Esophagus muscularis mucosa (tissue), 4 donors: ENCODE results near the gene APOC1. TPM values are rescaled to one million over a fixed set of nuclear protein-coding genes. Genes with fewer than 3 reads are reported as not detected.

Experiments
- DNase-seq: peaks from one replicate; pipeline ENCODE4 v3.0.0-alpha.2; 2017; ENCODE audit errors: extremely low spot score
- H3K27ac ChIP-seq, 4 donors: fragments of 200-600 bp; sonication (generic); replicated peaks in 1 of 4; 1 replicate in 3 of 4; 2 replicates in 1 of 4; pipeline ENCODE4 v1.5.1; 2016 to 2019; ENCODE audit warnings: mild to moderate bottlenecking in 1 of 4
- H3K27me3 ChIP-seq, 4 donors: fragments of 200-600 bp; sonication (generic); one replicate each; pipeline versions ENCODE4 v1.5.1 to v1.6.0; 2016 to 2019
- H3K36me3 ChIP-seq, 4 donors: fragments of 200-600 bp; sonication (generic); one replicate each; pipeline ENCODE4 v1.5.1; 2016 to 2019
- H3K4me1 ChIP-seq, 4 donors: fragments of 200-600 bp; sonication (generic); one replicate each; pipeline ENCODE4 v1.5.1; 2016 to 2019
- H3K4me3 ChIP-seq, 4 donors: fragments of 200-600 bp; sonication (generic); 1 replicate in 2 of 4; 2 replicates in 2 of 4; pipeline ENCODE4 v1.5.1; 2016 to 2019; ENCODE audit warnings: mild to moderate bottlenecking in 4 of 4, moderate library complexity in 1 of 4
- H3K9me3 ChIP-seq, 4 donors: fragments of 200-600 bp; sonication (generic); 1 replicate in 3 of 4; 2 replicates in 1 of 4; pipeline ENCODE4 v1.5.1; 2016 to 2019
- CTCF ChIP-seq, 3 experiments: fragments of 200-600 bp in 2 of 3; fragments of 450-650 bp in 1 of 3; sonication (generic) in 2 of 3; IDR thresholded peaks; one replicate each; pipeline ENCODE4 v1.5.1; 2017 to 2019; ENCODE audit warnings: antibody characterized with exemption in 3 of 3, mild to moderate bottlenecking in 2 of 3, moderate library complexity in 1 of 3
- EP300 ChIP-seq: sonication (generic); formaldehyde crosslinking; IDR thresholded peaks from one replicate; pipeline ENCODE4 v1.6.1; 2017; ENCODE audit warnings: antibody characterized with exemption
- POLR2A ChIP-seq: fragments of 450-650 bp; IDR thresholded peaks from one replicate; pipeline ENCODE4 v1.6.1; 2017; ENCODE audit warnings: antibody characterized with exemption, moderate library complexity, mild to moderate bottlenecking, low read depth
- POLR2AphosphoS5 ChIP-seq, 2 donors: sonication (generic); formaldehyde crosslinking; IDR thresholded peaks; one replicate each; pipeline ENCODE4 v1.6.1; 2017; ENCODE audit warnings: antibody characterized with exemption in 2 of 2
- WGBS: methylation state at CpG from one replicate; pipeline ENCODE4 v1.1.5; 2018; 5-methylcytosine and 5-hydroxymethylcytosine counted together
- intact Hi-C: fragments of 100-400 bp; cut with DNase I; formaldehyde crosslinking; loops from one replicate; pipeline ENCODE4 v1.15.1; 2023
- total RNA-seq, 4 donors: library from RNA; depleted of rRNA; stranded (reverse); fragments of >200 nt; gene quantifications; one replicate each; pipeline versions ENCODE4 v1.1.0 to v1.2.1, GENCODE V29; 2016

APOC1 gene
- total RNA-seq, 4 donors from 2014 or later: 2.5 TPM; not detected in 3

- intact Hi-C loops: loop anchor here (10.0 kb wide), 1 partner anchor 181 kb away; the partner anchor contains the start of genes GEMIN7 and ZNF296
- Histone ChIP-seq H3K27ac (no peak overlapping the region), H3K27me3 (no peaks in the 10 kb centered on the region), H3K9me3 (no peaks in the 10 kb centered on the region), H3K4me3 (no peak overlapping the region), H3K36me3 (peaks cover 38 to 66% (median 65%) of the 10 kb centered on the region in 4 donors), H3K4me1 (peaks cover 19 to 32% (median 31%) of the 10 kb centered on the region in 4 donors)
- no peak for TF ChIP-seq POLR2AphosphoS5 (IDR thresholded peaks at IDR 0.05)
- TF ChIP-seq EP300: no peak
- TF ChIP-seq CTCF (IDR thresholded peaks at IDR 0.05): no peak
- no peak for TF ChIP-seq POLR2A
- no peak for DNase-seq
- WGBS: 94% methylated on average over 6 of the region's 6 CpGs
Measured at GRCh38 chr19:44894052-44894400, 20.4 kb upstream of the APOC1 start.

DNA sequence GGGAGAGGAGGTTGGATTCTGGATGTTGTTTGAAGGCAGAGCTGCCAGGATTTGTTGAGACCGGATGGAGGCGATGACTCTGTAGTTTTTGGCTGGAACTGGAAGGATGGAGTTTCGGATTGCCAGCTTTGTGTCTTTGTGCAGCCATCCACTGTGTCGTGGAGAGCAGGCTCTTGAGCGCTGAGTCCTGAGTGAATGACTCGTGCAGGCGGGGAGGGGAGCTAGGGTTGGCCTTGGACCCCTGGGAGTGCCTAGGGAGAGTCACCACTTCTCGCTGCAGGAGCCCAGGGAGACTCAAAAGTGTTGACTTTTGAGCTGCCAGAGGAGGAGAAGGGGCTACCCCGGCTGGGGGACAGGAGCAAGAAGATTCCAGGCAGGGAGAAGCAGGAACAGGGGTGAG lies 19.5 kb upstream of the APOC1 start:
- Histone ChIP-seq H3K9me3 (no peaks in the 10 kb centered on the region), H3K4me1 (peaks cover 14 to 24% (median 22%) of the 10 kb centered on the region in 4 donors), H3K27ac (no peak overlapping the region), H3K36me3 (peaks cover 38 to 74% (median 68%) of the 10 kb centered on the region in 4 donors), H3K27me3 (no peaks in the 10 kb centered on the region), H3K4me3 (no peak overlapping the region)
- WGBS: 79% methylated on average over 9 of the region's 9 CpGs
- TF ChIP-seq POLR2A (no peak), POLR2AphosphoS5 (IDR thresholded peaks at IDR 0.05) (no peak), EP300 (no peak), CTCF (IDR thresholded peaks at IDR 0.05) (no peak)
- DNase-seq: no peak
- intact Hi-C loops: loop anchor here (10.0 kb wide), 1 partner anchor 180 kb away; the partner anchor contains the start of genes GEMIN7 and ZNF296

DNA sequence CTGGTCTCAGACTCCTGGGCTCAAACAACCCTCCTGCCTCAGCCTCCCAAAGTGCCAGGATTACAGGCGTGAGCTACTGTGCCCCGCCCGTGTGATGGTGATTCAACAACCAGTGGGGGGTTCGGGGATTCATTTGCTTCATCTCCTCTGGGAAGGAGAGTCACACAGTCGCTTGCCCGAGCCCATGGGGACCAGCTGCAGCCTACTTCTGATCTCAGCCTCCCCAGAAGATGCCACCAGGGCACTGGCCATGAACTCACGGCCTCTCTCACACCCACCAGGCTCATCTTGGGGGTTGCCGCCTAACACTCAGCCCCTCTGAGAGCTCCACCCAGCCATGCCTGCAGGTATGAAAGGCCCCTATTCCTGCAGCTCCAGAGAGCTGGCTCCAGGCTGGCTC lies 16.6 kb upstream of the APOC1 start:
- WGBS: 85% methylated on average over 6 of the region's 8 CpGs
- Histone ChIP-seq H3K27ac (no peak overlapping the region), H3K36me3 (peaks cover 54 to 100% (median 94%) of the 10 kb centered on the region in 4 donors), H3K4me3 (no peak overlapping the region), H3K27me3 (no peaks in the 10 kb centered on the region), H3K4me1 (peaks cover 0 to 7% (median 5%) of the 10 kb centered on the region in 4 donors), H3K9me3 (no peaks in the 10 kb centered on the region)
- intact Hi-C loops: loop anchor here (10.0 kb wide), 1 partner anchor 177 kb away; the partner anchor contains the start of genes GEMIN7 and ZNF296
- no peak for DNase-seq
- no peak for TF ChIP-seq EP300

- Histone ChIP-seq H3K4me3 (no peak overlapping the region), H3K27ac (no peak overlapping the region), H3K36me3 (peaks cover 38 to 79% (median 72%) of the 10 kb centered on the region in 4 donors), H3K9me3 (no peaks in the 10 kb centered on the region), H3K27me3 (peaks cover 4 to 15% (median 8%) of the 10 kb centered on the region in 4 donors), H3K4me1 (peaks cover 6 to 20% (median 12%) of the 10 kb centered on the region in 4 donors)
- TF ChIP-seq POLR2A (no peak), CTCF (IDR thresholded peaks at IDR 0.05) (no peak), POLR2AphosphoS5 (IDR thresholded peaks at IDR 0.05) (no peak), EP300 (no peak)
- 91% methylated on average over 18 of the region's 19 CpGs for WGBS
- intact Hi-C loops: loop anchor here (5.0 kb wide), 2 partner anchors 352 to 437 kb away; partner anchors contain the start of gene MARK4
- DNase-seq: no peak
Measured at GRCh38 chr19:44900328-44901244, 13.8 kb upstream of the APOC1 start.

GRCh38 chr19:44903216-44903601 lies 11.2 kb upstream of the APOC1 start:
- H3K27me3 ChIP-seq: peaks cover 7 to 41% (median 25%) of the 10 kb centered on the region in 4 donors
- H3K4me1 ChIP-seq: peaks cover 9 to 31% (median 22%) of the 10 kb centered on the region in 4 donors
- H3K36me3 ChIP-seq: peaks cover 19 to 53% (median 46%) of the 10 kb centered on the region in 4 donors
- 76% methylated on average over 12 of the region's 15 CpGs for WGBS
- no peak overlapping the region for H3K4me3 ChIP-seq
- no peak for TF ChIP-seq POLR2AphosphoS5 (IDR thresholded peaks at IDR 0.05)
- TF ChIP-seq CTCF (IDR thresholded peaks at IDR 0.05): no peak
- TF ChIP-seq EP300: no peak
- DNase-seq: no peak
- H3K27ac ChIP-seq: no peak overlapping the region
- intact Hi-C loops: loop anchor here (5.0 kb wide), 2 partner anchors 349 to 434 kb away; partner anchors contain the start of gene MARK4
- no peaks in the 10 kb centered on the region for H3K9me3 ChIP-seq
